A549 (cell line): ENCODE measurements around the gene ARHGEF19.

Experiments used
- NPAS2 ChIP-seq: fragments of 250-450 bp; sonication (Bioruptor Pico); IDR thresholded peaks from 2 replicates; pipeline ENCODE4 v1.8.0; 2022; ENCODE audit warnings: mild to moderate bottlenecking, moderate library complexity, borderline replicate concordance
- POLR2A ChIP-seq: IDR thresholded peaks from 2 replicates; pipeline ENCODE4 v1.6.1; 2012; ENCODE audit warnings: mild to moderate bottlenecking, low read length

DNA sequence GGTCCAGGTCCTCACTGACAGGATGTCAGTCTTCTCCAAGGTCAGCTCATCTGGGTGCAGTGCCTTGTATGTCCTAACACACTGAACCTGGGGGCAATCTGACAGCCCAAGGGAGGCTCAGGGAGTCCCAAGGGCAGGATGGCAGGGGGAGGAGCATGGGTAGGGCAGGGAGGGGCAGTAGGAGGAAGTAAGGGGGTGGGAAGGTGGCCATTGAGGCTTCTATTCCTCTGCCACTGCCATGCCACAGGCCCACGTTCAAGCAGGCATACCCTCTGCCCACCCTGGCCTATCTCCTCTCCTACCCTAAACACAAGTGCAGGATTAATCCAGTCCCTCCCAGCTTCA is 13.3 kb downstream of the ARHGEF19 start:
- TF ChIP-seq NPAS2, result no peak
- no peak for TF ChIP-seq POLR2A
